HG03378 (cell line): Measurements from ENCODE around the gene SAMD9.
"Not testable (repeated sequence)": the region's sequence is repeated elsewhere in the genome, so short reads cannot be mapped to it uniquely, and the experiment has no call there.

Experiments
- ATAC-seq: cut with Tn5 transposase; IDR thresholded peaks from one replicate; pipeline ENCODE4 v1.9.1; 2021; ENCODE audit warnings: mild to moderate bottlenecking, moderate library complexity; ENCODE audit not compliant: unreplicated experiment

SAMD9 gene

GRCh38 chr7:93117852-93118530, at the start of gene SAMD9:
Gene SAMD9, minus strand, starts transcription at chr7:93117979. Its CDS starts 11,882 bp downstream, at chr7:93106097.
- peak; percentile 100 for ATAC-seq

DNA sequence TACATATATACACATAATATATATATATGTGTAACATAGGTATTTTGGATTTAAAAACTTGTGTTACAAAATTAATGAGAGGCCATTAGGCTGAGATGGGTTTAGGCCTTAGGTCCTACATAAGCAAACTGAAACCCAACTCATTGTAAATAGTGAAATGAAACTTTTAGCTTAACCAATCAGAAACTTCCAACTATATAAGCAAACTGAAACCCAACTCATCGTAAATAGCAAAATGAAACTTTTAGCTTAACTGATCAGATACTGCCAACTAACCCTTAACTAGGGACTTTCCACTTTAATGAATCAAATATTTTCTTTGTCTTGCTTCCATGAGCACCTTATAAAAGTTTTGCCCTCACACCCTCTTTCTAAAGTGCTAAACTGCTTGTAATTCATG, 47.7 kb upstream of the SAMD9 start:
- peak; percentile 100 for ATAC-seq

DNA sequence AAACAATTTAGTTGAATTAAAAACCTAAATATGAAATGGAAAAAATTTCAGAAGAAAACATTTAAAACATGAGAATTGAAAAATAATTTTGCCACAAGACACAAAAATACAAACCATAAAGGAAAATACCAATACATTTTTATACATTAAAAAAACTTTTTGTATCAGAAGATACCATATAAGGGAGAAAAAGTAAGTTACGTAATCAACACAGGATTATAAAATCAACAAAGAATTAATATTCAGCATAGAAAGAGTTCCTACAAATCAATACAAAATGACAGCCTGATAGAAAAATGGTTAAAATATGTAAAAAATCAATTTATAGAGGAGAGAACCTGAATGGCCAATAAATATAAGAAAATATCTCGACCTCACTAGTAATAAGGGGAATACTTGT, 47.0 kb upstream of the SAMD9 start:
- ATAC-seq: no peak

- ATAC-seq: no peak
Measured at GRCh38 chr7:93161181-93161762, 43.5 kb upstream of the SAMD9 start.

- ATAC-seq: no peak
Measured at GRCh38 chr7:93160410-93160809, 42.6 kb upstream of the SAMD9 start.

- ATAC-seq: no peak
Measured at GRCh38 chr7:93159490-93159889, 41.7 kb upstream of the SAMD9 start.

DNA sequence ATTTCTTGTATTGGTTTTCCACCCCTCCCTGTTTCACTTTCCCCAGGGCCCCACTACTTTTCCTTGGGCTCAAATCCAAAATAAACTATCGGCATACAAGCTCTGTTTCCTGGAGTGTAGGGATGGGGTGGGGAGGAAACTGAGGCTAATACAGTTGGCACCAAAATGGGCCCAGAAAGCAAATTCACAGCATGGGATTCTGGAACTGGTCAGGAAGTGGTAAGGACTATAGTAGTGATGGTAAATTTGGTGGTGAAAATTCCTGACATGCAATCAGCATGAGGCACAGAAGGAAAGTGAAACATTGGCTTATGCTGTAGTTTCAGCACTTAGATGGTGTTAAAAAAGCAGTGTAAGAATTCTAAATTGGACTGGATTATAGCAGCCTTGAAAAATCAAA, 39.1 kb upstream of the SAMD9 start:
- no peak for ATAC-seq

DNA sequence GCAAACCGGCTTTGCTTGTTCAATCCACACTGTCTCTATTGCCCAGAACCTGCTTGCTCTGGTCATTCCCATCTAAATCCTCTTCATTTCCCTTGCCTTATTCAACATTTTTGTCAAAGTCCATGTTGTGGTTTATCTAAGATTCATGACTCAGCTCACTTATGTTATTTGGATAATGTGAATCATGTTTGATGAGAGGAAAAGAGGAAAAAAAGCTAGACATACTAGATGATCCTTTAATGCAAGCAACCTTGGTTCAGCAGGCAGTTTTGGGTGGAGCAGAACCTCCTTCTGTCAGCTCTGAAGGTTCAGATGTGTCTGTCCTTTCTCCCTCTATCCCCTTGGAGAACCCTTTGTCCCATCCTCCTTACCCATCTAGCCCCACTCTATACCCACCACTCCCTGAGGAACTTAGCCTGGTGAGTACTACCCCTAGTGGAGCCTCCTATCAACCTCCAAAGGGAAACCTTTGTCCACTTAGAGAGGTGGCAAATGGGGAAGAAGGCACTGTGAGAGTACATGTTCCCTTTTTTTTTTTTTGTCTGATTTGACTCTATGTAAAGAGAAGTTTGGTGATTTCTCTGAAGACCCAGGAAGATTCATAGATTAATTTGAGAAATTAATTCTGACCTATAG, 32.5 kb upstream of the SAMD9 start:
- ATAC-seq: no peak

DNA sequence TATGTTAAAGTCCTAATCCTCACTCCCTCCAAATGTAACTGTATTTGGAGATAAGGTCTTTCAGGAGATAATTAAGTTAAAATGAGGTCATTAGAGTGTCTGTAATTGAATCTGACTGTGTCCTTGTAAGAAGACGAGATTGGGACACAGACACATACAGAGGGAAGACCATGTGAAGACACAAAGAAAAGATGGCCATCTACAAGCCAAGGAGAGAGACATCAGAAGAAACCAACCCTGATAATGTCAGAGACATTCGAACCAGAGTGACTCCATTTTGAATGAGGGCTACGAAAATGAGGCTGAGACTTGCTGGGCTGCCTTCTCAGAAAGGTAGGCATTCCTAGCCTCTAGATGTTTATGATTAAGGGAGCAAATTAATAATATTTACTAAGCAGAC, 30.9 kb upstream of the SAMD9 start:
- no peak for ATAC-seq

DNA sequence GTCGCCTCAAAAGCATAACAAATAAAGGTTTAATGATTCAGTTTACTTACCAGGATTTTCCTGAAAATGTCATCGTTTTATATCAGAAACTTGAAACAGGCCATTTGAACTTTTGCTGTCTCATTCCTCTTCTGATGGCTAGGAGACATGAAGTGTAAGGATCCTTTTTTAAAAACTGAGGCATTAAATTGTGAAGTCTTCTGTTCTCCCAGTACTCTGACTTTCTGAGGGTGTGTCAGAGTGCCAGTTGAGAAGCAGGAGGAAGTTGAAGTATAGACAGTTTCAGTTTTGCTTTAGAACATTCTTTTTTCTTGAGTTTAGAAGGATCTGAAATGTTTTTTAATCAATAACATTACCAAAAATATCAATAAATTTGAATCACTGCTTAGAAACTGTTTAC, 30.4 kb upstream of the SAMD9 start, which contains the start of gene SAMD9L:
SAMD9L (minus strand) TSS at position 242 of the 400 bp plus-strand sequence. CDS start 12,414 bp downstream, outside the sequence.
- peak; percentile 75 for ATAC-seq

GRCh38 chr7:93147363-93147762, 29.6 kb upstream of the SAMD9 start:
- ATAC-seq: peak; percentile 81

DNA sequence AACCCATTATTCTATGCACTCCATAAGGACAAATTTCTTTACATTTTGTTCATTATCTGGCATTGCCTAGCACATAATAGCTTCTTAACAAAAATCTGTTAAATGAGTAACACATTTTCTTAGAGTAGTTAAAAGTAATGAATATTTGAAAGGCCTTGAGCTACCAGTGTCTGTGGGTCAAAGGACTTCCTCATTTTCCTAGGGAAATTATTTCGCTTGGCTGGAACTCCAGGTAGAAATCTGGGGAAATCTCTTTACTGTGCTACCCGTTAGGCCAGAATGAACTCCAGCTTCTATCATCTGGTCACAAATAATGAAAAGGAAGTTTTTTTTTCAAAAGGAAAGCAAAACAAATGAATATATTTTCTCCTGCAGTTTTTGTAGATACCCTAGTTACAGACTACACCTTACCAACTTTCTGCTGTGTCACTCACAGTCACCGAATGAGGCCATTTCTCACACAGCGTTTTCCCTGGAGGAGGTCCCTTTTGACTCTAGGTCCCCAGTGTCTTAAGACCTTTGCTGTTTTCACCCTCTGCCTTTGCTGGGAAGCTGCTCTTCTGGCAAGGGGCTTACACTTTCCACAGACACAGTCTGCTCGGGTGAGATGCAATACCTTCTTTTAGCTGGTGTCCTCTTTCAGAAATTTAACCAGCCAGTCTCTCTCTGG, 28.8 kb upstream of the SAMD9 start:
- peak; percentile 24 for ATAC-seq

GRCh38 chr7:93146036-93146435, 28.3 kb upstream of the SAMD9 start:
- ATAC-seq: no peak

GRCh38 chr7:93145354-93145753, 27.6 kb upstream of the SAMD9 start:
- ATAC-seq: no peak

DNA sequence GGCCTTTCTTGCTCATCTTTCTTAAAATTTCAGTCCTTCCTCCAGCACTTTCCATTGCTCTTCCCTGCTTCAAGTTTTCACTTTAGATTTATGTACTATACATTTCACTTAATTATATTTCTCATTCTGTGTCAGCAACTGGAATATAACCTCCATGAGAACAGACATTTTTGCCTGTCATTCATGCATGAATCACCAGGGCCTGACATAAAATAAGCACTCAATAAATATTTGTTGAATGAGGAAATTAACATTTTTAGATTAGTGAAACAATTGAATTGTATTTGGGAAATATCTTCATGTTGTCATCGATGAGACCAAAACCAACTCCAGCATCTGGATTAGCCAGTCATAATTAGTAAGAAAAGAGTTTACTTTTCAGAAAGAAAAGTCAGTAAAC, 24.3 kb upstream of the SAMD9 start:
- ATAC-seq: no peak

- ATAC-seq: no peak
Measured at GRCh38 chr7:93140582-93141191, 22.9 kb upstream of the SAMD9 start.

GRCh38 chr7:93138576-93138975, 20.8 kb upstream of the SAMD9 start:
- no peak for ATAC-seq

GRCh38 chr7:93133005-93133404, 15.2 kb upstream of the SAMD9 start:
- no peak for ATAC-seq

DNA sequence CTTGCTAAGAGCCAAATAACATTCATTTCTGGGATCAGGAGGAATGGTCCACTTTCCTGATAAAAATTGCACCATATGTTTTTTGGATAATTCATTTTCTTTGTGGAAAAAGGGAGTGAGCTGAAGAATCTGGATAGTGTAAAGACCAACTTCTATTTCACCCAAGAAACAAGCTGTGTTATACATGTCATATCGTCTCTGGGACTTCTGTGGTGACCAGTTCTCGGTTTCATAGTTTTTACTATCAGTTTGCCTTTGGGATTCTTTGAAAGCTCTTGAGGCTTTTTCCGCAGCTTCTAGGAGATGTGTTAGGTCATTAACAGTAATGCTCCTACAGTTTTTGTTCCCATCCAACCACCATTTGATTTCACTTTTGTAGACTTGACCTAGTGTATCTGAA, 14.4 kb upstream of the SAMD9 start:
- ATAC-seq: no peak

- ATAC-seq: not testable (repeated sequence)
Measured at GRCh38 chr7:93126954-93127353, 9.2 kb upstream of the SAMD9 start.

GRCh38 chr7:93123532-93123931, 5.8 kb upstream of the SAMD9 start:
- not testable (repeated sequence) for ATAC-seq
